Kidney epithelial cell (primary cell): ENCODE results near the gene XAB2. TPM values are rescaled to one million over a fixed set of nuclear protein-coding genes. Genes with fewer than 3 reads are reported as not detected.

ENCODE experiments used
- DNase-seq: peaks from one replicate; pipeline ENCODE4 v3.0.0-alpha.2; 2010; ENCODE audit warnings: low read depth
- H3K27me3 ChIP-seq: 2 replicates; pipeline ENCODE4 v1.6.0; 2011; ENCODE audit warnings: low read length; ENCODE audit not compliant: control insufficient read depth, insufficient read depth
- H3K36me3 ChIP-seq: 2 replicates; pipeline ENCODE4 v1.5.1; 2011; ENCODE audit warnings: low read length; ENCODE audit not compliant: control insufficient read depth, insufficient read depth
- H3K4me3 ChIP-seq: 2 replicates; pipeline ENCODE4 v1.5.1; 2011; ENCODE audit warnings: low read depth, mild to moderate bottlenecking, control low read depth, low read length
- total RNA-seq: library from RNA; depleted of rRNA; stranded (reverse); fragments of >200 nt; gene quantifications from 2 replicates; pipeline ENCODE4 v1.2.3, GENCODE V29; 2015
- TF ChIP-seq, protein P1 (sequence below): IDR thresholded peaks from 2 replicates; pipeline ENCODE4 v1.5.1; 2011; ENCODE audit warnings: mild to moderate bottlenecking, moderate library complexity, low read length, control low read depth, inconsistent platforms; ENCODE audit not compliant: insufficient read depth, poor library complexity, severe bottlenecking

XAB2 gene
- total RNA-seq, 1 donor from 2014 or later, result 48.1 TPM

DNA sequence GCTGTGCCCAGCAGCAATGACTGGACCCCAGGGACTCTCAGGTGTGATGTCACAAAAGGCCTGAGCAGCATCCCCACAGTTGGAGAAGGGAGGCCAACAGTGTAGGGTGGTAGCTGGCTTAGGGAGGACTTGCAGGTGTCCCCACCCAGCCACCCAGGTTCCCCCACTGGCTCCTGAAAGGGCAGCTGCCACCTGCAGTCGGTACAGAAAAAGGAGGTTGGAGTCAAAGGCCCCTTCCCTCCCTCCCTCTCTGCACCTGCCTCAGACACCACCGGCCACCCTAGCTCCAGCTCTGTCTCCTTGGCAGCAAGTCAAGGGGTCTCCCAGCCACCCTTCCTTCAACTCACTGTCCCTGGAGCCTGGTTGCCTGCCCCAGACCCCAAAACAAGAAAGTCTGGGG lies 4.4 kb upstream of the XAB2 start, which contains the start of gene PCP2:
TSS of gene PCP2 (minus strand) at position 22 of the 400 bp plus-strand sequence. CDS start 262 bp downstream, outside the sequence.
- DNase-seq, result no peak
- Histone ChIP-seq H3K36me3 (no peaks in the 10 kb centered on the region), H3K27me3 (peaks cover 3% of the 10 kb centered on the region), H3K4me3 (no peak within 1 kb of the TSS)
- TF ChIP-seq, protein P1, sequence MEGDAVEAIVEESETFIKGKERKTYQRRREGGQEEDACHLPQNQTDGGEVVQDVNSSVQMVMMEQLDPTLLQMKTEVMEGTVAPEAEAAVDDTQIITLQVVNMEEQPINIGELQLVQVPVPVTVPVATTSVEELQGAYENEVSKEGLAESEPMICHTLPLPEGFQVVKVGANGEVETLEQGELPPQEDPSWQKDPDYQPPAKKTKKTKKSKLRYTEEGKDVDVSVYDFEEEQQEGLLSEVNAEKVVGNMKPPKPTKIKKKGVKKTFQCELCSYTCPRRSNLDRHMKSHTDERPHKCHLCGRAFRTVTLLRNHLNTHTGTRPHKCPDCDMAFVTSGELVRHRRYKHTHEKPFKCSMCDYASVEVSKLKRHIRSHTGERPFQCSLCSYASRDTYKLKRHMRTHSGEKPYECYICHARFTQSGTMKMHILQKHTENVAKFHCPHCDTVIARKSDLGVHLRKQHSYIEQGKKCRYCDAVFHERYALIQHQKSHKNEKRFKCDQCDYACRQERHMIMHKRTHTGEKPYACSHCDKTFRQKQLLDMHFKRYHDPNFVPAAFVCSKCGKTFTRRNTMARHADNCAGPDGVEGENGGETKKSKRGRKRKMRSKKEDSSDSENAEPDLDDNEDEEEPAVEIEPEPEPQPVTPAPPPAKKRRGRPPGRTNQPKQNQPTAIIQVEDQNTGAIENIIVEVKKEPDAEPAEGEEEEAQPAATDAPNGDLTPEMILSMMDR, result no peak

DNA sequence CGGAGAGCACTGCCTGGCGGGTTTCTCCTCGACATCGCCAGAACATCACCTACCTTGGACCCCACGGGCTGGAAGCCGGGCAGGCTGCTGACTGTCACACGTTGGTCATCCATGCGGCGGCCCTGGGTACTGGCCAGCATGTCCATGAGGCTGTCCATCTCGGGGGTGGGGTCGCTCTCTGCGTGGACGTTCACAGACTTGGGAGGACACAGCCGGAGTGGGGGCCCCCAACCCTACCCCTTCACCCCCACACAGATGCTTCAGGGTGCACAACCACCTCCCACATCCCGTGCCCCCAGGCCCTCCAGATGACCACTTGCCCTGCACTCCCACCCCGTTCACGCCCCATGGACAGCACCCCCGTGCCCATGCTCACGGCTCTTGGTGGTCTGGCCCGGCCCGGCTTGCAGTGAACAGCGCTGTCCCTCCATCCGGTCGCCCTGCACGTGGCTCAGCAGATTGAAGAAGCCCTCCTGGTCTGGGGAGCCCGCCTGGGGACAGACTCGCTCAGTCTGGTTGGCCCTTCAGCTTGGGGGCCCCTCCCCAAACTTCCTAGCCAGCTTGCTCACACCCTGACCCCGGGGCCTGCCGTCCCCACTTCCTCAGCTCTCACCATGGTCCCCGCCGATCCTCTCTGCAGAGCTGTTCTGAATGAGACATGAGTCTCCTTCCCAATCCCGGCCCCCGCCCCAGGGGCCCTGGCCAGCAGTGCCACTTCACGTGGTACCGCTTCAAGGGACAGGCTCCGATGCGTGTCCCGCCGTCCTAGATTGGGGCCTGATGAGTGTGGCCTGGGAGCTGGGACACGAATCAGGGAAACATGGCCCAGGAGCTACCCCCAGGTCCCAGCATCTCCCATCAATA lies 3.2 kb upstream of the XAB2 start:
- no peak for DNase-seq
- H3K36me3 ChIP-seq, result no peaks in the 10 kb centered on the region
- TF ChIP-seq, protein P1, result no peak
- no peak overlapping the region for H3K4me3 ChIP-seq
- H3K27me3 ChIP-seq, result peaks cover 3% of the 10 kb centered on the region

DNA sequence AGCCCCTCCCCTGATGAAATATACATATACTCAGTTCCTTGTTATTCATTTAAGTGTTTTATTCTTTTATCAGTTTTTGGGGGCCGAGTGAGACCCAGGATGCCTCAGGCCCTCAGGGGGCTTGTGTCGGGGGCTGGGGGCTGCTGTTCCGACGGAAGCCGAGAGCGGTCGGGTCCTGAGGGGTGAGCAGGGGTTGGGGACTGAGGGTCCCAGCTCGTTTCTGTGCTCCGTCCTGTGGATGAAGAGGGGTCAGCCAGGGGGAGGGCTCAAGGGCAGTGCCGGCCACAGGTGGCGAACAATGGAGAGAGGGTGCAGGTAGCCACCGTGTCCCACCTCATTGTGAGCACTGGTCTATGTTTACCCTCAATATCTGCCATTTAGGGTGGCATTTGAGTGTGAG lies 2.2 kb upstream of the XAB2 start:
- DNase-seq, result no peak
- no peaks in the 10 kb centered on the region for H3K36me3 ChIP-seq
- peaks cover 3% of the 10 kb centered on the region for H3K27me3 ChIP-seq
- no peak overlapping the region for H3K4me3 ChIP-seq
- TF ChIP-seq, protein P1, result no peak

DNA sequence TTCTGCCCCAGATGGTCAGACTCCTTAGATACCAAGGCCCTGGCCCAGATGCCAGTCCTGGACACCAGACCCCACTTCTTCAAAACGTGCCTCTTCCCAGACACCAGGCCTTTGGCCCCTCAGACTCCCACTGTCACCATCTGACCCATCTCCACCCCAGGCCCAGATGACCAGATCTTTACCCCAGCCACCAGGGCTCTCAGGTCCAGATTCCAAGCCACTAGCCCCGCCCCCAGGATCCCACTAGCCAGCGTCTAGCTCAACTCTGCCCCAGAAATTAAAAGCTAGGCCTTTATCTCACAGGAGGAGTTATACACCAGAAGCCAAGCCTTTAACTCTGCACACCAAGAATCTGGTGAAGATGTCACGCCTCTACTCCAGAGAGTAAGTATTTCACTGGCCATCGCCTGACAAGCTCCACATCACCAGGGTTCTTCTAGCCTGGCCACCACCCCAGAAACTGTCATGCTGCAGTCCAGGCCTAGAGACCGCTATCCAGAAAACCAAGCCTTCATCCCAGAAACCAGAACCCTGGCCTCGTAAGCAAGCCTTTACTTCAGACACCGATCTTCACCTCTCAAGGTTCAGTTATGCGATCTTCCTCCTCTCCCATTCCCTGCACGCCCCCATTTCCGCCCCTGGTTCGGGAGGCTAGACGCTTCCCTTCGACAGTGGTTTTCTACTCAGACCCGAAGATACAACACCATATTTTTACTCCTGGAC lies 595 bp downstream of the XAB2 start:
- TF ChIP-seq, protein P1, result no peak
- no peak for DNase-seq
- H3K4me3 ChIP-seq, result peak overlapping the region; percentile 98
- no peaks in the 10 kb centered on the region for H3K27me3 ChIP-seq
- H3K36me3 ChIP-seq, result peaks cover 2% of the 10 kb centered on the region

DNA sequence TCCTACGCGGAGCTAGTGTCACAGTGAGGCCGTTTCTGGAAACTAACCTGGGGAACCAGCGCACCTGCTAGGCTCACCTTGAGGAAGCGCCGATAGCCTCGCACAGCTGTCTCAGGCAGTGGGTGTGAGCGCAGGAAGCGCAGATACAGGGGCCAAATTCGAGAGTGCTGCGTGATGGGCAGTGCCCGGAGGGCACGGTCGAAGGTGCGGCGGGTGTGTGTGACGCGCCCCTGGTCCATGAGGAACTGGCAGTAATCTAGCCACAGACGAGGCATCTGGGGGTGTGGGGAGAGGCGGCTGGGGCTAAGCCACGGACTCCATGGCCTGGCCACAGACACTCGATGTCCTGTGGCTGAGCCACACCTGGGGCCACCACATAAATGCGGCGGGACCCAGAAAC lies 2.2 kb downstream of the XAB2 start:
- Histone ChIP-seq H3K27me3 (no peaks in the 10 kb centered on the region), H3K4me3 (no peak overlapping the region), H3K36me3 (peaks cover 2% of the 10 kb centered on the region)
- TF ChIP-seq, protein P1, result no peak
- no peak for DNase-seq
